Loucy (cell line): ENCODE measurements around the gene MPRIP.

Experiments
- H2AFZ ChIP-seq: fragments of 200-600 bp; sonication (generic); 2 replicates; pipeline ENCODE4 v1.6.0; 2016; ENCODE audit warnings: antibody characterized with exemption, mild to moderate bottlenecking, low read length, moderate library complexity
- H3F3A ChIP-seq: fragments of 200-600 bp; 2 replicates; pipeline ENCODE4 v1.6.0; 2016; ENCODE audit warnings: antibody characterized with exemption, low read depth, mild to moderate bottlenecking
- H3K27me3 ChIP-seq: fragments of 200-600 bp; sonication (generic); 2 replicates; pipeline ENCODE4 v1.6.1; 2014; ENCODE audit warnings: low read length, mild to moderate bottlenecking; ENCODE audit not compliant: insufficient read depth, poor library complexity, severe bottlenecking
- H3K36me3 ChIP-seq: fragments of 200-600 bp; sonication (generic); 2 replicates; pipeline ENCODE4 v1.6.1; 2016; ENCODE audit warnings: low read length; ENCODE audit not compliant: insufficient read depth
- H3K4me1 ChIP-seq: fragments of 200-600 bp; sonication (generic); 2 replicates; pipeline ENCODE4 v1.5.1; 2014; ENCODE audit warnings: low read length, mild to moderate bottlenecking; ENCODE audit not compliant: insufficient read depth, poor library complexity, severe bottlenecking
- H3K4me2 ChIP-seq: fragments of 200-600 bp; sonication (generic); 2 replicates; pipeline ENCODE4 v1.6.0; 2014; ENCODE audit warnings: antibody characterized with exemption, low read length, low read depth, mild to moderate bottlenecking; ENCODE audit not compliant: poor library complexity, severe bottlenecking
- H3K4me3 ChIP-seq: fragments of 200-600 bp; sonication (generic); 2 replicates; pipeline ENCODE4 v1.5.1; 2014; ENCODE audit warnings: low read length, mild to moderate bottlenecking, mixed read lengths; ENCODE audit not compliant: poor library complexity, severe bottlenecking
- H3K79me2 ChIP-seq: fragments of 200-600 bp; sonication (generic); 2 replicates; pipeline ENCODE4 v1.6.1; 2014; ENCODE audit warnings: low read length; ENCODE audit not compliant: insufficient read depth
- H3K9ac ChIP-seq: fragments of 200-600 bp; sonication (generic); 2 replicates; pipeline ENCODE4 v1.6.0; 2014; ENCODE audit warnings: mild to moderate bottlenecking, low read depth, low read length, moderate library complexity; ENCODE audit not compliant: poor library complexity, severe bottlenecking
- H3K9me2 ChIP-seq: fragments of 200-600 bp; sonication (generic); replicated peaks from 2 replicates; pipeline ENCODE4 v1.6.1; 2016; ENCODE audit warnings: low read depth, low read length, mixed read lengths
- H3K9me3 ChIP-seq: fragments of 200-600 bp; sonication (generic); 2 replicates; pipeline ENCODE4 v1.6.1; 2014; ENCODE audit warnings: mild to moderate bottlenecking, antibody characterized with exemption, low read length, low read depth; ENCODE audit not compliant: insufficient read depth
- H4K20me1 ChIP-seq: fragments of 200-600 bp; sonication (generic); 2 replicates; pipeline ENCODE4 v1.6.0; 2014; ENCODE audit warnings: antibody characterized with exemption, low read length, mild to moderate bottlenecking; ENCODE audit not compliant: insufficient read depth, poor library complexity, severe bottlenecking
- EZH2phosphoT487 ChIP-seq: fragments of 200-600 bp; IDR thresholded peaks from 2 replicates; pipeline ENCODE4 v1.6.1; 2018; ENCODE audit warnings: antibody characterized with exemption, mild to moderate bottlenecking, moderate library complexity, borderline replicate concordance
- TF ChIP-seq, protein P1 (sequence below): fragments of 200-600 bp; sonication (generic); conservative IDR thresholded peaks from 2 replicates; pipeline ENCODE4 v1.5.1; 2014; ENCODE audit warnings: mild to moderate bottlenecking, antibody characterized with exemption, low read length

The MPRIP gene

DNA sequence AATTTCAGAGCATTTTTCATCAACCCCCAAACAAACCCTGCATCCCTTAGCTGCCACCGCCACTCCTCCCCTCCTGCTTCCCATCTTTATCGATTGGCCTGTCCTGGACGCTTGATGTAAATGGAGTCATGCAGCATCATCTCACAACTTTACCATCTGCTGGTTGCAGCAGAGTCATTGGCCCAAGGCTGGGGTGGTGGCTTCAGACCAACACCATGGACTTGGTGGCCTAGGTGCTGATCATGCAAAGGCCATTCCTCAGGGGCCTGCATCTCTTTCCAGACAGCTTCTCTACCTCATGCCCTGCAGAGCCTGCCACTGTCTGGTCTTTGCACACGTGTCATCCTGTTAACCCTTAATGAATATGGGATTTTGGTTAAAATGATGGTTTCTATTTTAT, 73.4 kb downstream of the MPRIP start:
- Histone ChIP-seq H3K4me2 (no peak overlapping the region), H4K20me1 (peaks cover 30% of the 10 kb centered on the region)

DNA sequence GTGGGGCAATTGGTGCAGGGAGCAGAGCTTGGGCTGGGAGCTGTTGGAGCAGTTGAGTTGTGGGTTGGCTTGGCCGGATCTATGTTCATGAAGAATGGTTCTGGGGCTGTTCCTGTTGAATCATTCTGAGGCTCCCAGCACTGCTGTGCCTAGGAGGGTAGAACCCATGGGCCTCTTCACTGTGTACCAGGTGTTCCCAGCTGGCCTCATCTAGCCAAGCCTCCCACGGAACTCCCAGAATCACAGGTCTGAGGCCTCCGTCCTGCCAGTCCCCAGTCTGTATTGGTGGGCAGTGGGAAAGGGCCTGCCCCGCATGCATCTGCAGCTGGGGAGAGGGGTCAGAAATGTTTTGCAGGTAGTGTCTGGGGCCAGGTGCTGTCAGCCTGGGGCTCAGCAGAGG, 74.1 kb downstream of the MPRIP start:
- Histone ChIP-seq H2AFZ (no peak overlapping the region), H3K4me1 (peaks cover 36% of the 10 kb centered on the region), H3K4me2 (no peak overlapping the region), H3K36me3 (no peaks in the 10 kb centered on the region; the same call in 1 of the 2 replicates), H3K9me2 (no peaks in the 10 kb centered on the region), H3K9me3 (no peaks in the 10 kb centered on the region), H3K9ac (no peak overlapping the region), H4K20me1 (peaks cover 33% of the 10 kb centered on the region), H3K79me2 (peaks cover 91% of the 10 kb centered on the region), H3K4me3 (no peak overlapping the region), H3F3A (no peaks in the 10 kb centered on the region), H3K27me3 (no peaks in the 10 kb centered on the region)
- no peak for TF ChIP-seq EZH2phosphoT487
- TF ChIP-seq, protein P1, sequence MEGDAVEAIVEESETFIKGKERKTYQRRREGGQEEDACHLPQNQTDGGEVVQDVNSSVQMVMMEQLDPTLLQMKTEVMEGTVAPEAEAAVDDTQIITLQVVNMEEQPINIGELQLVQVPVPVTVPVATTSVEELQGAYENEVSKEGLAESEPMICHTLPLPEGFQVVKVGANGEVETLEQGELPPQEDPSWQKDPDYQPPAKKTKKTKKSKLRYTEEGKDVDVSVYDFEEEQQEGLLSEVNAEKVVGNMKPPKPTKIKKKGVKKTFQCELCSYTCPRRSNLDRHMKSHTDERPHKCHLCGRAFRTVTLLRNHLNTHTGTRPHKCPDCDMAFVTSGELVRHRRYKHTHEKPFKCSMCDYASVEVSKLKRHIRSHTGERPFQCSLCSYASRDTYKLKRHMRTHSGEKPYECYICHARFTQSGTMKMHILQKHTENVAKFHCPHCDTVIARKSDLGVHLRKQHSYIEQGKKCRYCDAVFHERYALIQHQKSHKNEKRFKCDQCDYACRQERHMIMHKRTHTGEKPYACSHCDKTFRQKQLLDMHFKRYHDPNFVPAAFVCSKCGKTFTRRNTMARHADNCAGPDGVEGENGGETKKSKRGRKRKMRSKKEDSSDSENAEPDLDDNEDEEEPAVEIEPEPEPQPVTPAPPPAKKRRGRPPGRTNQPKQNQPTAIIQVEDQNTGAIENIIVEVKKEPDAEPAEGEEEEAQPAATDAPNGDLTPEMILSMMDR = no peak

More for the DNA sequence above, 73.4 kb downstream of the MPRIP start:
- Histone ChIP-seq H3K9me2 (no peaks in the 10 kb centered on the region), H2AFZ (no peak overlapping the region), H3K36me3 (no peaks in the 10 kb centered on the region; the same call in 1 of the 2 replicates), H3K27me3 (no peaks in the 10 kb centered on the region), H3K9me3 (no peaks in the 10 kb centered on the region), H3K9ac (no peak overlapping the region), H3F3A (no peaks in the 10 kb centered on the region), H3K4me3 (no peak overlapping the region), H3K4me1 (peaks cover 36% of the 10 kb centered on the region), H3K79me2 (peaks cover 88% of the 10 kb centered on the region)
- TF ChIP-seq, protein P1 = no peak
- no peak for TF ChIP-seq EZH2phosphoT487

DNA sequence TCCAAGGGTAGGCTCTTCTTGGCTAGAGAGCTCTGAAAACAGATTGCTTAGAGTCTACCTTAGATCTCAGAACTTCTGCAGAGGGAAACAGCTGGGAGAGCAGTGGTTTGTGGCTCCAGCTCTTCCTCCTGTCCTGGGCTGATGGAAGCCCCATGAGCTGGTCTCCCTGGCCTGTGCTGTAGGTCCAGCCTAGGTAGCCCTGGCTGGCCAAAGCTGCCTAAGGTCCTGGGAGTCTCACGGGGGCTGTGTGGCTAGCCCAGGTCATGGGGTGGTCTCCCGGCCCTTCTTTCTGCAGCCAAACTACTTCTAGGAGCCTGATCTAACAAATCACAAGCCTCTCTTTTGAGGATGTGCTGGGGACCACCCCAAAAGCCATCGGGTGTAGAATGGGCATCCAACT, 75.7 kb downstream of the MPRIP start:
- H4K20me1 ChIP-seq = peaks cover 35% of the 10 kb centered on the region
- H3K4me2 ChIP-seq = no peak overlapping the region
- no peaks in the 10 kb centered on the region for H3K27me3 ChIP-seq
- H3K79me2 ChIP-seq = peaks cover 93% of the 10 kb centered on the region
- peaks cover 36% of the 10 kb centered on the region for H3K4me1 ChIP-seq
- no peaks in the 10 kb centered on the region for H3K9me3 ChIP-seq
- H3F3A ChIP-seq = no peaks in the 10 kb centered on the region
- no peak for TF ChIP-seq EZH2phosphoT487
- TF ChIP-seq, protein P1 = no peak
- no peak overlapping the region for H3K4me3 ChIP-seq
- no peak overlapping the region for H3K9ac ChIP-seq
- H2AFZ ChIP-seq = no peak overlapping the region
- H3K36me3 ChIP-seq = no peaks in the 10 kb centered on the region
- no peaks in the 10 kb centered on the region for H3K9me2 ChIP-seq
